ENCODE measurements around the gene CYB5D1.

The CYB5D1 gene

DNA sequence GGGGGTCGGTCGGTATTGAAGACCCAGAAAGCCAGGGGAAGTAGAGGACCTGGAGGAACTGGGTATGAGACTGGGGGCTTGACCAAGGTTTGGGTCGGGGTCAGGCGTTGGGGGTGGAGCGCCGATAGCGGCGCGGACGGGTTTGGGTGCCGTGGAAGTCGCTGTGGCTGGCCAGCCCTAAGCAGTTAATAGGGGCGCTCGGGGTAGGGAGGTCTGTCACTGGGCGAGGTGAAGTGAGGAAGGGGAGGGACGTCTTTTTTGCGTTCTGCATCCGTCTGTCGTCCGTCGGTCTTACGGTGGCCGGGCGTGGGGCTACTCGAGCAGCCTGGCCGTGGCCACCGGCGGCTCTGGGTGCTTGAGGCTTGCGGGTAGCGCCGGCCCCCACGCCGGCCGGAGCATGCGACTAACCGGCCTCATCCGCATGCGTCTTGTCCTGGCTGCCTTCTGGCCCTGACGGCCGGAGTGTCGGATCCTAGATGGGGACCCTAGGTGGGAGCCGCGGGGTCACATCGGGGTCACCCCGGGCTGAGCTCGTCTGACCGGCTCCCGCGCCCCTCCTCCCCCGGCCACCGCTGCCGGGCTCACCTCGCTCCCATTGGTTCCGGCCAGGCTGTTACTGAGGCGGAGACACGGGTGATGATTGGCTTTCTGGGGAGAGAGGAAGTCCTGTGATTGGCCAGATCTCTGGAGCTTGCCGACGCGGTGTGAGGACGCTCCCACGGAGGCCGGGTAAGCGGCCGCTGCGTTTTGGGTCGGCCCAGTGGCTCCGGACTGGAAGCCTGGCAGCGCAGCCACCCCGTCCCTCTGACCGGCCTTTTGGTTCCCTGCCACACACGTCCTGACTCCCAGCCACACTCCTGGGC, 13.3 kb upstream of the CYB5D1 start:
- DNase-seq (ENCODE audit: low read depth) = peak; percentile 71

DNA sequence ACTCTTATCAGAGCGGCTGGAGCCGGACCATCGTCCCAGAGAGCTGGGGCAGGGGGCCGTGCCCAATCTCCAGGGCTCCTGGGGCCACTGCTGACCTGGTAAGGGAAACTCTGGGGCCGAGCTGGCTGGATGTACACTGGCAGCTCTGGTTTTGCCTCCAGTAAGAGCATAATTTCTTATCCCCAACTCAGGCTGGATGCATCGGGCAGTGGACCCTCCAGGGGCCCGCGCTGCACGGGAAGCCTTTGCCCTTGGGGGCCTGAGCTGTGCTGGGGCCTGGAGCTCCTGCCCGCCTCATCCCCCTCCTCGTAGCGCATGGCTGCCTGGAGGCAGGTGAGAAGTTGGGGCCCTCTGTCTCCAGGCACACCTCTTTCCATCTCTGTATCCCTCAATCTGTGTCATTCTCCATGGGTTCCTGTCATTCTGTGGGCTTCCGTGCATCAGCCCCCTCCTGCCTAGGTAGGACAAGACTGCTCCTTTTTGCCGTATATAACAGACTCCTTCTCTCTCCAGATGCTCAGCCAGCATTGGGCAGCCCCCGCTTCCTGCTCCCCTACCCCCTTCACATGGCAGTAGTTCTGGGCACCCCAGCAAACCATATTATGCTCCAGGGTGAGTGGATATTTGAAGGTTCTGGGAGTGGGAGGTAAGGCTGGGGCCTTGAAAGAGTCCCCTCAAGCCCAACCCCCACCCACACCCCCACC, 12.3 kb upstream of the CYB5D1 start:
- DNase-seq (ENCODE audit: low read depth) = no peak

DNA sequence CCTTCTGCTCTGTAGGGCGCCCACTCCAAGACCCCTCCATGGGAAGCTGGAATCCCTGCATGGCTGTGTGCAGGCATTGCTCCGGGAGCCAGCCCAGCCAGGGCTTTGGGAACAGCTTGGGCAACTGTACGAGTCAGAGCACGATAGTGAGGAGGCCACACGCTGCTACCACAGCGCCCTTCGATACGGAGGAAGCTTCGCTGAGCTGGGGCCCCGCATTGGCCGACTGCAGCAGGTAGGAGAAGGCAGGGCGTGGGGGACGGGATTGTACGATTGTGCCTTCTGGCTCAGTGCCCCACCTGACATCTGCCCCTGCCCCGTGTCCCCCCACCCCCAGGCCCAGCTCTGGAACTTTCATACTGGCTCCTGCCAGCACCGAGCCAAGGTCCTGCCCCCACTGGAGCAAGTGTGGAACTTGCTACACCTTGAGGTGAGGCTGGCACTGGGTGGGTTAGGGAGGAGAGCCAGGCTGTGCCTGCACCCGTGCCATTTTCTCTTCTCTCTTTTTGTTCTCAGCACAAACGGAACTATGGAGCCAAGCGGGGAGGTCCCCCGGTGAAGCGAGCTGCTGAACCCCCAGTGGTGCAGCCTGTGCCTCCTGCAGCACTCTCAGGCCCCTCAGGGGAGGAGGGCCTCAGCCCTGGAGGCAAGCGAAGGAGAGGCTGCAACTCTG, 11.6 kb upstream of the CYB5D1 start:
- DNase-seq (ENCODE audit: low read depth) = no peak

DNA sequence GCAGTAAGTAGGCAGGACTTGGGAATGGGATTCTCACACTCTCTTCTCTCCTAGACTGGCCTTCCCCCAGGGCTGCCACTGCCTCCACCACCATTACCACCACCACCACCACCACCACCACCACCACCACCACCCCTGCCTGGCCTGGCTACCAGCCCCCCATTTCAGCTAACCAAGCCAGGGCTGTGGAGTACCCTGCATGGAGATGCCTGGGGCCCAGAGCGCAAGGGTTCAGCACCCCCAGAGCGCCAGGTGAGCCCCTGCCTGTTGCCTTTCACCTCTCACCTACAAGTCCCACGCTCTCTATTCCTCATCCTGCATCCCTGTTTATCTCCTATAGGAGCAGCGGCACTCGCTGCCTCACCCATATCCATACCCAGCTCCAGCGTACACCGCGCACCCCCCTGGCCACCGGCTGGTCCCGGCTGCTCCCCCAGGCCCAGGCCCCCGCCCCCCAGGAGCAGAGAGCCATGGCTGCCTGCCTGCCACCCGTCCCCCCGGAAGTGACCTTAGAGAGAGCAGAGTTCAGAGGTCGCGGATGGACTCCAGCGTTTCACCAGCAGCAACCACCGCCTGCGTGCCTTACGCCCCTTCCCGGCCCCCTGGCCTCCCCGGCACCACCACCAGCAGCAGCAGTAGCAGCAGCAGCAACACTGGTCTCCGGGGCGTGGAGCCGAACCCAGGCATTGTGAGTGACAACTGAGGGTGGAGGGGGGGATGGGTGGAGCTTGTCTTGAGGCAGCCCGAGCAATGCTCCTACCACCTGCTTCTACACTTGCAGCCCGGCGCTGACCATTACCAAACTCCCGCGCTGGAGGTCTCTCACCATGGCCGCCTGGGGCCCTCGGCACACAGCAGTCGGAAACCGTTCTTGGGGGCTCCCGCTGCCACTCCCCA, 10.8 kb upstream of the CYB5D1 start:
- no peak for DNase-seq (ENCODE audit: low read depth)

DNA sequence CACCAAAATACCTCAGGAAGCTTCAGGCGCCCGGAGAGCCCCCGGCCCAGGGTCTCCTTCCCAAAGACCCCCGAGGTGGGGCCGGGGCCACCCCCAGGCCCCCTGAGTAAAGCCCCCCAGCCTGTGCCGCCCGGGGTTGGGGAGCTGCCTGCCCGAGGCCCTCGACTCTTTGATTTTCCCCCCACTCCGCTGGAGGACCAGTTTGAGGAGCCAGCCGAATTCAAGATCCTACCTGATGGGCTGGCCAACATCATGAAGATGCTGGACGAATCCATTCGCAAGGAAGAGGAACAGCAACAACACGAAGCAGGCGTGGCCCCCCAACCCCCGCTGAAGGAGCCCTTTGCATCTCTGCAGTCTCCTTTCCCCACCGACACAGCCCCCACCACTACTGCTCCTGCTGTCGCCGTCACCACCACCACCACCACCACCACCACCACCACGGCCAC, 9.6 kb upstream of the CYB5D1 start:
- DNase-seq (ENCODE audit: low read depth) = no peak

DNA sequence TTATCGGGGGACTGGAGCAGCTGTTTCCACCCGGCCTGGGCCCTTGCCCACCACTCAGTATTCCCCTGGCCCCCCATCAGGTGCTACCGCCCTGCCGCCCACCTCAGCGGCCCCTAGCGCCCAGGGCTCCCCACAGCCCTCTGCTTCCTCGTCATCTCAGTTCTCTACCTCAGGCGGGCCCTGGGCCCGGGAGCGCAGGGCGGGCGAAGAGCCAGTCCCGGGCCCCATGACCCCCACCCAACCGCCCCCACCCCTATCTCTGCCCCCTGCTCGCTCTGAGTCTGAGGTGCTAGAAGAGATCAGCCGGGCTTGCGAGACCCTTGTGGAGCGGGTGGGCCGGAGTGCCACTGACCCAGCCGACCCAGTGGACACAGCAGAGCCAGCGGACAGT, 9.1 kb upstream of the CYB5D1 start:
- DNase-seq (ENCODE audit: low read depth) = no peak

DNA sequence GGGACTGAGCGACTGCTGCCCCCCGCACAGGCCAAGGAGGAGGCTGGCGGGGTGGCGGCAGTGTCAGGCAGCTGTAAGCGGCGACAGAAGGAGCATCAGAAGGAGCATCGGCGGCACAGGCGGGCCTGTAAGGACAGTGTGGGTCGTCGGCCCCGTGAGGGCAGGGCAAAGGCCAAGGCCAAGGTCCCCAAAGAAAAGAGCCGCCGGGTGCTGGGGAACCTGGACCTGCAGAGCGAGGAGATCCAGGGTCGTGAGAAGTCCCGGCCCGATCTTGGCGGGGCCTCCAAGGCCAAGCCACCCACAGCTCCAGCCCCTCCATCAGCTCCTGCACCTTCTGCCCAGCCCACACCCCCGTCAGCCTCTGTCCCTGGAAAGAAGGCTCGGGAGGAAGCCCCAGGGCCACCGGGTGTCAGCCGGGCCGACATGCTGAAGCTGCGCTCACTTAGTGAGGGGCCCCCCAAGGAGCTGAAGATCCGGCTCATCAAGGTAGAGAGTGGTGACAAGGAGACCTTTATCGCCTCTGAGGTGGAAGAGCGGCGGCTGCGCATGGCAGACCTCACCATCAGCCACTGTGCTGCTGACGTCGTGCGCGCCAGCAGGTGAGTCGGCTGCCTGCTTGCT, 8.6 kb upstream of the CYB5D1 start:
- no peak for DNase-seq (ENCODE audit: low read depth)

DNA sequence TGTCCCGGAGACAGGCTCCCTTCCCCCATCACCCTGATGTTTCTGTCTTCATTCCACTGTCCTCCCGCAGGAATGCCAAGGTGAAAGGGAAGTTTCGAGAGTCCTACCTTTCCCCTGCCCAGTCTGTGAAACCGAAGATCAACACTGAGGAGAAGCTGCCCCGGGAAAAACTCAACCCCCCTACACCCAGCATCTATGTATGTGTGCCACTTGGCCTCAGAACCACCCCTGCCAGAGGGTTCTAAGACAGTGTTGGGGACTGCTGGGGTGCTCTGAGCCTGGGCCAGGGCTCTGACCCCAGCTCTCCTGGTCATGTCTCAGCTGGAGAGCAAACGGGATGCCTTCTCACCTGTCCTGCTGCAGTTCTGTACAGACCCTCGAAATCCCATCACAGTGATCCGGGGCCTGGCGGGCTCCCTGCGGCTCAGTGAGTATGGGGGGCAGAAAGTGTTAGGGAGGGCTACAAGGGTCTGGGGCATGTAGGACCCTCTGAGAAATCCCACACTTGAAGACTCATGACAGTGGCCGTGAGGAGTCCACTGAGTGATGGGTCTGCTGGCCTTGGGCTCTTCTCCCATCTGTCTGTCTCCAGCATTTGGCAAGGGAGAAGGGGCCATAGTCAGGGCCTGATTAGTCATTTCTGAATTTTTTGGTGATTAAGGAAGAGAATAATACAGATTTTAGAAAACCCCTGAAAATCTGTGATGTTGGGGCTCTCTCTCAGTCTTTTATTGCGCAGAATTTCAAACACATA, 7.9 kb upstream of the CYB5D1 start:
- no peak for DNase-seq (ENCODE audit: low read depth)

DNA sequence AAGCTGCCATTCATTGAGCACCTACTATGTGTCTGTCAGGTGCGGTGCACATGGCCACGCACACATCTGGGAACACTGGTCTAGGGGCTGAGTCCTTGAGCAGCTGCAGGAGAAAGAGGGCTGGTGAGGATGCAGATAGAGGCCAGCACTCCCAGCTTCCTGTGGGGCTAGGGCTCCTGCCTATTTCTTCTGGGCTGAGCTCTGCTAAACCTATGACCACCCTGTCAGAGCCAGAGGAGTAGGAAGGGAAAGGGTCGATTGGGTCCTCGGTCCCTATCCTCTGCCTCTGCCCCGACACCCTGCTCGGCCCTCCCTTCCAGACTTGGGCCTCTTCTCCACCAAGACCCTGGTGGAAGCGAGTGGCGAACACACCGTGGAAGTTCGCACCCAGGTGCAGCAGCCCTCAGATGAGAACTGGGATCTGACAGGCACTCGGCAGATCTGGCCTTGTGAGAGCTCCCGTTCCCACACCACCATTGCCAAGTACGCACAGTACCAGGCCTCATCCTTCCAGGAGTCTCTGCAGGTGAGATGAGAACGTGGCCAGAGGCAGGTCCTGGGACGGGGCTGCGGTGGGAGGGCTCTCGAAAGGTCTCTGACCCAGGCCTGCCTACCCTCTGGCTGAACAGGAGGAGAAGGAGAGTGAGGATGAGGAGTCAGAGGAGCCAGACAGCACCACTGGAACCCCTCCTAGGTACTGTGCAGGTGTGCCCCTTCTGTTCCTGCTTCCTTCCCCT, 6.9 kb upstream of the CYB5D1 start:
- no peak for DNase-seq (ENCODE audit: low read depth)

DNA sequence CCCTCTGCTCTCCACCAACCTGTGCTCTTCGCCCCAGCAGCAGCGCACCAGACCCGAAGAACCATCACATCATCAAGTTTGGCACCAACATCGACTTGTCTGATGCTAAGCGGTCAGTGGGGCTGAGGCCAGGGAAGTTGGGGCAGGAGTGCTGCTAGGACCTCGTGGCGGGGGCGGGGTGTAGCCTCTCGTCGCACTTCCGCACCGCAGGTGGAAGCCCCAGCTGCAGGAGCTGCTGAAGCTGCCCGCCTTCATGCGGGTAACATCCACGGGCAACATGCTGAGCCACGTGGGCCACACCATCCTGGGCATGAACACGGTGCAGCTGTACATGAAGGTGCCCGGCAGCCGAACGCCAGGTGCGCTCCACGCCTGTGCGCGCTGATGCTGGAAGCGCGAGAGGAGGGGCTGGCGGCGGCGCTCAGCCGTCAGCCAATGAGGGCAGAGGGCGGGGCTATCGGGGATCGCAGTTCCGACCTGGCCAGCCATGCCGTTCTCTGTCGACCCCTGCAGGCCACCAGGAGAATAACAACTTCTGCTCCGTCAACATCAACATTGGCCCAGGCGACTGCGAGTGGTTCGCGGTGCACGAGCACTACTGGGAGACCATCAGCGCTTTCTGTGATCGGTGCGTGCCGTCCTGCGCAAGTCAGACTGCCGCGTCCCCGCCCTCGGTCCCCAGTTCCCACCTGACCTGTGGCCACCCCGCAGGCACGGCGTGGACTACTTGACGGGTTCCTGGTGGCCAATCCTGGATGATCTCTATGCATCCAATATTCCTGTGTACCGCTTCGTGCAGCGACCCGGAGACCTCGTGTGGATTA, 6.2 kb upstream of the CYB5D1 start:
- peak; percentile 86 for DNase-seq (ENCODE audit: low read depth)

DNA sequence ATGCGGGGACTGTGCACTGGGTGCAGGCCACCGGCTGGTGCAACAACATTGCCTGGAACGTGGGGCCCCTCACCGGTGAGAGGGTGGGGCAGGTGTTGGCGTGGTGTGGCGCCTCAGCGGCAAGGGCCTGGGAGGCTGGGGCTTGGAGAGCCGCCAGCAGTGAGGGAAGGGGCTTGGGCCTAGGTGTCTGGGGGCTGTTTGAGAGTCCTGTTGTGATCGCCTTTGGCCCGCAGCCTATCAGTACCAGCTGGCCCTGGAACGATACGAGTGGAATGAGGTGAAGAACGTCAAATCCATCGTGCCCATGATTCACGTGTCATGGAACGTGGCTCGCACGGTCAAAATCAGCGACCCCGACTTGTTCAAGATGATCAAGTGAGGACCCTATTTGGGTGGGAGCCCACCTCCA, 5.5 kb upstream of the CYB5D1 start:
- no peak for DNase-seq (ENCODE audit: low read depth)

DNA sequence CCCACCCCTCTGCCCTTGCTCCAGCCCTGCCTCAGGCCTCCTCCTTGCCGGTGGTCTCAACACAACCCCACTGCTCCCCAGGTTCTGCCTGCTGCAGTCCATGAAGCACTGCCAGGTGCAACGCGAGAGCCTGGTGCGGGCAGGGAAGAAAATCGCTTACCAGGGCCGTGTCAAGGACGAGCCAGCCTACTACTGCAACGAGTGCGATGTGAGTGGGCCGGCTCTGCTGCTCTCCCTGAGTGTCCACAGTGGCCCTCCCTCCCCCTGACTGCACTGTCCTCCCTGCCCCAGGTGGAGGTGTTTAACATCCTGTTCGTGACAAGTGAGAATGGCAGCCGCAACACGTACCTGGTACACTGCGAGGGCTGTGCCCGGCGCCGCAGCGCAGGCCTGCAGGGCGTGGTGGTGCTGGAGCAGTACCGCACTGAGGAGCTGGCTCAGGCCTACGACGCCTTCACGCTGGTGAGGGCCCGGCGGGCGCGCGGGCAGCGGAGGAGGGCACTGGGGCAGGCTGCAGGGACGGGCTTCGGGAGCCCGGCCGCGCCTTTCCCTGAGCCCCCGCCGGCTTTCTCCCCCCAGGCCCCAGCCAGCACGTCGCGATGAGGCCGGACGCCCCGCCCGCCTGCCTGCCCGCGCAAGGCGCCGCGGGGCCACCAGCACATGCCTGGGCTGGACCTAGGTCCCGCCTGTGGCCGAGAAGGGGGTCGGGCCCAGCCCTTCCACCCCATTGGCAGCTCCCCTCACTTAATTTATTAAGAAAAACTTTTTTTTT, 4.7 kb upstream of the CYB5D1 start:
- DNase-seq (ENCODE audit: low read depth) = no peak

DNA sequence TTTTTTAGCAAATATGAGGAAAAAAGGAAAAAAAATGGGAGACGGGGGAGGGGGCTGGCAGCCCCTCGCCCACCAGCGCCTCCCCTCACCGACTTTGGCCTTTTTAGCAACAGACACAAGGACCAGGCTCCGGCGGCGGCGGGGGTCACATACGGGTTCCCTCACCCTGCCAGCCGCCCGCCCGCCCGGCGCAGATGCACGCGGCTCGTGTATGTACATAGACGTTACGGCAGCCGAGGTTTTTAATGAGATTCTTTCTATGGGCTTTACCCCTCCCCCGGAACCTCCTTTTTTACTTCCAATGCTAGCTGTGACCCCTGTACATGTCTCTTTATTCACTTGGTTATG, 4.1 kb upstream of the CYB5D1 start:
- no peak for DNase-seq (ENCODE audit: low read depth)

DNA sequence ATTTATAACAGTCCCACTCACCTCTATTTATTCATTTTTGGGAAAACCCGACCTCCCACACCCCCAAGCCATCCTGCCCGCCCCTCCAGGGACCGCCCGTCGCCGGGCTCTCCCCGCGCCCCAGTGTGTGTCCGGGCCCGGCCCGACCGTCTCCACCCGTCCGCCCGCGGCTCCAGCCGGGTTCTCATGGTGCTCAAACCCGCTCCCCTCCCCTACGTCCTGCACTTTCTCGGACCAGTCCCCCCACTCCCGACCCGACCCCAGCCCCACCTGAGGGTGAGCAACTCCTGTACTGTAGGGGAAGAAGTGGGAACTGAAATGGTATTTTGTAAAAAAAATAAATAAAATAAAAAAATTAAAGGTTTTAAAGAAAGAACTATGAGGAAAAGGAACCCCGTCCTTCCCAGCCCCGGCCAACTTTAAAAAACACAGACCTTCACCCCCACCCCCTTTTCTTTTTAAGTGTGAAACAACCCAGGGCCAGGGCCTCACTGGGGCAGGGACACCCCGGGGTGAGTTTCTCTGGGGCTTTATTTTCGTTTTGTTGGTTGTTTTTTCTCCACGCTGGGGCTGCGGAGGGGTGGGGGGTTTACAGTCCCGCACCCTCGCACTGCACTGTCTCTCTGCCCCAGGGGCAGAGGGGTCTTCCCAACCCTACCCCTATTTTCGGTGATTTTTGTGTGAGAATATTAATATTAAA, 3.6 kb upstream of the CYB5D1 start:
- DNase-seq (ENCODE audit: low read depth) = no peak

DNA sequence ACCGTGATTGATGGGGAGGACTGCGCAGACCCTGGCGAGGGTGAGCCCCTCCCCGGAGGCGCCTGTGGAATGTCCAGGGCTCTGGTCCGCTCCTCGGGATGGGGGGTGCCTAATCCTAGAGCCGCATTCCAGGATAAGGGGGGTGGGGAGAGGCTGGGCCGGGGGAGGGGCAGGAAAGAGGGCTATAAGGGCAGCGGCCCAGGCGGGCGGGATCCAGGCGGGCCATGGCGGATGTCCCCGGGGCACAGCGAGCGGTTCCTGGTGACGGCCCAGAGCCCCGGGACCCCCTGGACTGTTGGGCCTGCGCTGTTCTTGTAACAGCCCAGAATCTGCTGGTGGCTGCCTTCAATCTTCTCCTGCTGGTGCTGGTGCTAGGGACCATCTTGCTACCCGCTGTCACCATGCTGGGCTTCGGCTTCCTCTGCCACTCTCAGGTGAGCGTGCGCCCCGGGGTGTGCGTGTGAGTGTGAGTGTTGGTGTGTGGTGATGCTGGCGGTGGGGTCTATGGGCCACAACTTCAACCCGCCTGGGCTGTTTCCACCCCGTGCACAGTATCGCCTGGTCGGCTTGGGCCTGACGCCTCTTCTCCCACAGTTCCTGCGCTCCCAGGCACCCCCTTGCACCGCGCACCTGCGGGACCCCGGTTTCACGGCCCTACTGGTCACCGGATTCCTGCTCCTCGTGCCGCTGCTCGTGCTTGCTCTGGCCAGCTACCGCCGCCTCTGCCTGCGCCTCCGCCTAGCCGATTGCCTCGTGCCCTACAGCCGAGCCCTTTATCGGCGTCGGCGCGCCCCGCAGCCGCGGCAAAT, 2.7 kb upstream of the CYB5D1 start, which contains the start of gene TMEM88:
TMEM88 (plus strand) TSS at position 216 of the 809 bp plus-strand sequence; CDS start at position 225, 9 bp downstream.
- peak; percentile 39 for DNase-seq (ENCODE audit: low read depth)

DNA sequence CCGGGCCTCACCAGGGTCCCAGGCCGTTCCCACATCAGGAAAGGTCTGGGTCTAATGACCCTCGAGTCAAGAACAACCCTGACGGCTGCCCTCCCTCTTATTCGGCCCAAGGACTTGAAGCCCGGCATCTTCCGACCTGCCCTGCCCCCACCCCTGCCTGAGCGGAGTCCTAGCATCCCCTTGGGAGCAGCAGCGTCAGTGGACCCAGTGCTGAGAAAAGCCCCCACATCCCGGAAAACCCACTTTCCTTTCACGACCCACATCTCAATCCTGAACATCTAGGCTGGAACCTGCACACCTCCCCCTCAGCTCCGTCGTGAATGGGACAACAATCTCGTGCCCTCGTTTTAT, 2.2 kb upstream of the CYB5D1 start:
- peak; percentile 33 for DNase-seq (ENCODE audit: low read depth)
